DMS153 (cell line): ENCODE data around the gene PPA2.

ENCODE experiments used
- DNase-seq: peaks from one replicate; lab custom pipeline; 2025; lab: John Stamatoyannopoulos, UW

The PPA2 gene

GRCh38 chr4:105389167-105389566, 84.7 kb downstream of the PPA2 start:
- DNase-seq, result no peak

GRCh38 chr4:105387466-105387865, 86.4 kb downstream of the PPA2 start:
- DNase-seq, result no peak

DNA sequence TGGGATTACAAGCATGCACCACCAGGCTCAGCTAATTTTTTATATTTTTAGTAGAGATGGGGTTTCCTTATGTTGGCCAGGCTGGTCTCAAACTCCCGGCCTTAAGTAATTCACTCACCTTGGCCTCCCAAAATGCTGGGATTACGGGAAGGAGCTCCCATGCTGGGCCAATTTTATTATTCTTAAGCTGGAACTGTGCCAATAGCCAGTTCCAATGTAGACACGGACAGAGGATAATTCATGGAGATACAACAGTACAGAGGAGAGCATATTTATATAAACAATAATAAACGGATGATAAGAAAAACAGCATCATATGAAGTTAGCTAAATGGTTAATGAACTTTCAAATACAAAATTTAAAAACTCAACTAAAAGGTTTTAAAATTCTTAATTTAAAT, 87.8 kb downstream of the PPA2 start:
- DNase-seq, result no peak

DNA sequence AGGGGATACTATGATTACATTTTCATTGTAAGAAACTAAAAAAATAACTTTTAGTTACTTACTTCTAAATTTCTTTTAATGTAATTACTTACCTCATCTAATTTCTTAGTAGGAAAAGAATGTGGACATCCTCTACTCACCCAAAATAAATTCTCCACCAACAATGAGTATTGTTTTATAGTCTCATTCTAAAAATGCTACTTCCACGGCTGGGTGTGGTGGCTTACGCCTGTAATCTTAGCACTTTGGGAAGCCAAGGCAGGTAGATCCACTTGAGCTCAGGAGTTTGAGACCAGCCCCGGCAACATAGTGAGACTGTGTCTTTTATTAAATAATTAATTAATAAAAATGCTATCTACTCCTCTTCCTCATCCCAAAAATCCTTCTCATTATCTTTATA, 99.8 kb downstream of the PPA2 start:
- no peak for DNase-seq

- DNase-seq, result no peak
Observed at GRCh38 chr4:105373324-105373723, 100.5 kb downstream of the PPA2 start.

GRCh38 chr4:105369988-105370387, 103.9 kb downstream of the PPA2 start:
- DNase-seq, result no peak

DNA sequence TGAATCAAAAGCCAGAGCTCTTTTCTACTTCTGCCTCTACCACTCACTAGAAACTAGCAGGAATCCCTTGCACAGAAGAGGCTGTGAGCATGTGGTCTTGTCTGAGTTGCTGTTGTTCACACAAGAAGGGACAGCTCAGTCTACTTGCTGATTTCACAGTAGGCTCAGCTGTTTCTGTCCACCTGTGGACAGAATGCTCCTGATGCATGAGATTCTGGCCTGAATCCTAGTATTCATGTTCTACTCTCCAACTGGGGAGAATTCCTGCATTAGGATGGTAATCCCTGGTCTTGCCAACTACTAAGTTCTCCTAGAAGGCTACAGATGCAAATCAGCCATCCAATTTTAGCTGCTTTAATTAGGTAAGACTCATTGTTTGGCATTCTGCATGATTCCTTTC, 112.8 kb downstream of the PPA2 start:
- DNase-seq, result no peak

GRCh38 chr4:105357258-105357980, 116.4 kb downstream of the PPA2 start:
- DNase-seq, result no peak

DNA sequence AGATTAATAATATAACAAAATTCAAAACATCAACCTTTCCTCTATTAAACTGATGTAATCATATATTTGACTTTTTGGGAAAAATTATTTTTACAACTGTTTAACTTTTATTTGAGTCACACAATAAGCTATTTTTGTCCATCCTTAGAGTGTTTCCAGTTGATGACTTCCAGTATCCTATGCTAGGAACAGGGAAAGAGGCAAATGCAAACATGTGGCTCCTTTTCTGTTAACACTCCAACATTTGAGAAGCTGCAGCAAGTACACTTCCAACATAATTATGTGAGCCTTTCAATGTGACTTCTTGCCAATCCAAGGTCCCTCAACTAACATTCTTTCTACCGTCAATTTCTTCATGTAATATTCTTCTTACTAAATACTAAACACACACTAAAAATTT, 117.7 kb downstream of the PPA2 start:
- DNase-seq, result no peak

DNA sequence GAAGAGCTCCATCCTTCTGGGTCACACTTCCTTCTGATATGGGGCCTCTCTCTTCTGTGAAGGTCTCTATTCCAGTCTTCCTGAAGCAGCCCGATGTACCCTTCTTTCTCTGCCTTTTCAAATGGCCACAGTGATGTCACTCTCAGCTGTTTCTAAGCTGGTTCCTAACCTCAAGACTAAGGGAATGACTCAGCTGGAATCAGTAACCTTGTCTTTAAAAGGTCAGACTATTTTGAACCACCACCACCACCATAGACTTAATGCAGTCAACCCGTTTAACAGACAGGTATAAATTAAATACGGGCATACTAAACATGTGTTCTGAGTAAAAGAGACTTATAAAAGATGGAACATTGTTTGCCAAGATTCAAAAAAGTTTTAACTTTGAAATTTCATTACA, 121.0 kb downstream of the PPA2 start:
- no peak for DNase-seq

DNA sequence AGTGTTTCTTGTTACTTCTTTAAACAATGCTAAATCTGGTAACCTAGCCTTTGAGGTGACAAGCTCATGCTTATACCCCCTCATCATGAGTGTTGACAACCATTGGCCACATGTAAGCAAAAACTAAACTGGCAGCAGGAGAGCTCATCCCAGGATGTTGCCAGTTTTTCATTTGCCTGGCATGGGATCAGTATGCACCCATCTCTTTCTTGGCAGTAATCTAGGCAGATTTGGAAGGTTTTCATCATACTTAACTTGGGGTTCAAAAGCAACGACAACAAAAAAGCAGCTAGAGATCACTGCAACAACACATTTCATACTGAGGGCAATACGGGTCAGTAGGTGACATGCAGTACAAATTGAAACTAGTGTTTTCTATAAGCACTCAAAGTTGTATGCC, 122.0 kb downstream of the PPA2 start:
- DNase-seq, result no peak

DNA sequence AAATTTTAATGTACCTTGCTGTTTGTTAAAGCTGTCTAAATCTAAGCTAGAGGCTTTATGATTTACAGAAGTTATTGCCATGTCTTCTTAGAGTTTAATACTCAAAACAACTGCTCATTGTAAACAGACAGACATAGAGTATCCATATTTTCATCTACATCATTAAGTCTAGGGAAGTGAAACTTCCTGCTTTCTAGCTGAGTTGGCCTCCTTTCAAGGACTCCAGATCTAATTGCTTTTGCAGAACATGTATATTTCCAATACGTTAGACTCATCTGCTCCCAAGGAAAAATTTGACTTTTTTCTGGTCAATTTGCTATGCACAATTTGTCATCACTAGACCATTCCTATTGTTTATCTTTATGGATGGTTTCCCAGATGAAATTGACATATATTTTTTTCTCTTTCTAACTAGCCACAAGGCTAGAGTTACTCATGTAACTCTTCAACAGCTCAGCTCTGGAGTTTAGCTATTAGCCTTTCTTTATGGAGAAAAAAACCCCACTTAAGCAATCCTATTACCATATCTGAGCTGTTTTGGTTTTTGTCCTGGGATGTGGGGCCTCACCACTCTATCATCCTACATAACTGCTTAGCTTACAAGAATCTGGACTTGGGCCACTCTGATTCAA, 122.9 kb downstream of the PPA2 start:
- DNase-seq, result no peak

DNA sequence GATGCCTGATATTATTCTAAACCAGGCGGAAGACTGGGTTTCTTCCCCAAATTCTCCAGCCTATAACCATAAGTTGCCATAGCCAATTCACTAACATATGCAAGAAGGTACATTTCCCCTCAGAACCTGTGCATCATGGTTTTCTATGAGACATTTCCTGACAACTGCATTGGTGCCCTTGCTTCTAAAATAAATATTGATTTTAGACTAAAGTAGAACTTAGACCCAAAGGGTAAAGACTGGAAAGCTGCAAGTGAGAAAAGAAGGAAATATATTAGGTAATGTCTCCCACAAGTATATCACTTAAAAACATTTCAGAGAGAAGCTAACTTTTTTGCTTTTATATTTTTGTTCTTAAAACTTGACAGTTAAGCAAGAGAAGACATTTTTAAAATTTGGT, 125.1 kb downstream of the PPA2 start:
- no peak for DNase-seq

GRCh38 chr4:105346869-105347268, 127.0 kb downstream of the PPA2 start:
- DNase-seq, result no peak

DNA sequence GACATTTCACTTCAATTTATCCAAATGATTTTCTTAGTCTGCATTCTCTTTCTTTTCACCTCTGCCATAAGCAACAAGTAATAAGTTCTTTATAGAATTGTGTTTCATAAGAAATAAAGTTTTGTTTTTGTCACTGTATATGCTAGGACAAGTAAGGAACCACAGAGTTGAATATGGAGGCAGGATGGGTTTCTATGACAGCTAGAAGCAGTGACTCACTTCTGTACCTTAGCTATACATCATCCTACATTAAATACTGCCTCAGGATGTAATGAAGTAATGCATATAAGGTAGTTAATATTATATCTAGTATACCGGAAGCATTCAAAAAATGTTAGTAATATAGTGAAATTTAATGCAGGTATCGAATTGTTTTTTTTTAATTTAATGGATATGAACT, 128.0 kb downstream of the PPA2 start:
- DNase-seq, result no peak

DNA sequence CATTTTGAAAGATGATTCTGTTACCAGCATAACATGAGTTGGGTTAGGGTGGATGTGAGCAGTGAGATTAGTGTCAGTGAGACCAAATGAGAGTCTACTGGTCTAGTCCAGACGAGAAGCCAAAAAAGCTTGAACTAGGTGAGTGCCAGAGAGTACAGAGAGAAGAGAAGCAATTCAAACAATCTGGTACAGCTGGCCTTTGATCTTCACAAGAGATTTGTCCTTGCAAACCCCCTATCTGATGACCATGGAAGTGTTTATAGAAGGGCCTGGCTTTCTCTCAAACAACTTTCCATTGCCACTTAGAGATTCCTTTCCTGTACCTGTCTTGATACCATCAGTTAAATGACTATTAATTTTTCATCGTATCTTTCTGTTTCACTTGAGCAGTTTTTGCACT, 128.5 kb downstream of the PPA2 start:
- no peak for DNase-seq

DNA sequence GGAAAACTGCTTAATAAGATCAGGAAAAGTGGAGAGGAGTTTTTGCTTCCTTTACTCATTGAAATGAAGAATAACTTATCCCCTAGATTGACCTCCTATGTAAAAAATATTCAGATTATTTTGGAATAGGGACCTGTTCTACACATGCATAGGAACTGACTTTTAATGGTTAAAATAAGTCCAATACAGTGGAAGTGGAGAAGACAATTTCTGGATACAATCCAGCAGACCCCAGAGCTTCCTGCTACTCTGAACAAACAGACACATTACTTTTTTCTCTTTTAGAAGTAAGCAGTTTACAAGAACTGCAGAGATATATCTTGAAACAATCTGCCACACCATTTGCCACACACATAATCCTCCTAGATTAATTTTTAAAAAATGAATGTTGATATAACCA, 129.7 kb downstream of the PPA2 start:
- no peak for DNase-seq

- DNase-seq, result no peak
Observed at GRCh38 chr4:105343146-105343931, 130.5 kb downstream of the PPA2 start.

GRCh38 chr4:105329081-105329480, 144.8 kb downstream of the PPA2 start:
- DNase-seq, result no peak

GRCh38 chr4:105327956-105328355, 145.9 kb downstream of the PPA2 start:
- no peak for DNase-seq

DNA sequence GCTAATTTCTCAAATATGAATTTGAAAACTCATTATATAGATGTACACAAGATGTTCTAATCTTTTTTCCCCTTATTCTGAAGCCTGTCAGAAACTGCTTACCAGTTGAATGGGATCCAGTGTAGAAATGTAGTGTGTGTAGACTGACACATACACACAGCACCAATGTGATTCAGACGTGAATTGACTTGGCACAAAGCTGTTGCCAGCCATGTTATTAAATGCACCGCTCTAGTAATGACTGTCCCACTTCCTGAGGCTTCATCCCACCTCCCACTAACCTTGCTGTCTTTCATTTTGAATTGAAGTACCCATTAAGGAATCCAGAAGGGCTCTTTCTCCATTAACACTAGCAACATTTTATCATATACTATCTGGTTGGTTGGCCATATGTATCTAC, 146.6 kb downstream of the PPA2 start:
- DNase-seq, result no peak
